Natural killer cell (primary cell): ENCODE data around the gene ATP8B2. TPM values are rescaled to one million over a fixed set of nuclear protein-coding genes. Genes with fewer than 3 reads are reported as not detected.
A peak's percentile ranks its signal among the peaks of the same experiment; 100 is the strongest.
"Not testable (repeated sequence)": the region's sequence is repeated elsewhere in the genome, so short reads cannot be mapped to it uniquely, and the experiment has no call there.

ENCODE experiments used
- ATAC-seq, 3 donors: fragments of 150-1000 bp in 2 of 3; fragments of 200-7000 bp in 1 of 3; cut with Tn5 transposase; 1 replicate in 1 of 3; 2 replicates in 2 of 3; pipeline ENCODE4 v1.10.0; 2021; ENCODE audit warnings: mild to moderate bottlenecking in 2 of 3, moderate library complexity in 2 of 3
- DNase-seq, 2 donors: peaks; one replicate each; pipeline versions ENCODE4 v3.0.0 to v3.0.0-alpha.2; 2013 to 2021; ENCODE audit warnings: mixed read lengths in 1 of 2
- H3K27ac ChIP-seq: one replicate; pipeline ENCODE4 v1.5.1; 2013; ENCODE audit warnings: mild to moderate bottlenecking, low read length
- H3K27me3 ChIP-seq: one replicate; pipeline ENCODE4 v1.6.1; 2013; ENCODE audit warnings: low read length; ENCODE audit not compliant: control insufficient read depth, insufficient read depth
- H3K36me3 ChIP-seq: one replicate; pipeline ENCODE4 v1.6.1; 2013; ENCODE audit warnings: low read length; ENCODE audit not compliant: control insufficient read depth, insufficient read depth
- H3K4me1 ChIP-seq: one replicate; pipeline ENCODE4 v1.6.1; 2013; ENCODE audit warnings: low read length; ENCODE audit not compliant: control insufficient read depth, insufficient read depth
- H3K4me3 ChIP-seq: one replicate; pipeline ENCODE4 v1.5.1; 2013; ENCODE audit warnings: low read length
- H3K9me3 ChIP-seq: one replicate; pipeline ENCODE4 v1.6.1; 2013; ENCODE audit warnings: low read length; ENCODE audit not compliant: control insufficient read depth, insufficient read depth
- H3K27ac Mint-ChIP-seq, 2 donors: one replicate each; pipeline ENCODE4 v1.8.0; 2022; ENCODE audit warnings: mild to moderate bottlenecking in 2 of 2, mixed read lengths in 2 of 2, moderate library complexity in 1 of 2
- H3K27me3 Mint-ChIP-seq, 2 donors: one replicate each; pipeline ENCODE4 v1.8.0; 2022; ENCODE audit warnings: low read depth in 2 of 2, mixed read lengths in 2 of 2
- H3K36me3 Mint-ChIP-seq: one replicate; pipeline ENCODE4 v1.8.0; 2022; ENCODE audit warnings: mixed read lengths
- H3K4me1 Mint-ChIP-seq, 2 donors: one replicate each; pipeline ENCODE4 v1.8.0; 2022; ENCODE audit warnings: mixed read lengths in 2 of 2
- H3K4me3 Mint-ChIP-seq: one replicate; pipeline ENCODE4 v1.8.0; 2022; ENCODE audit warnings: mild to moderate bottlenecking, moderate library complexity, mixed read lengths
- H3K9me3 Mint-ChIP-seq, 2 donors: one replicate each; pipeline ENCODE4 v1.8.0; 2022; ENCODE audit warnings: mixed read lengths in 2 of 2
- WGBS: methylation state at CpG from one replicate; pipeline ENCODE4 v1.1.7; 2013; ENCODE audit warnings: missing lambda C conversion rate; ENCODE audit not compliant: insufficient coverage; 5-methylcytosine and 5-hydroxymethylcytosine counted together
- intact Hi-C: fragments of 100-400 bp; cut with micrococcal nuclease; formaldehyde crosslinking; loops from one replicate; pipeline ENCODE4 v1.14.2; 2022
- total RNA-seq, 4 donors: library from RNA; stranded (reverse); fragments of 120-200 nt in 1 of 4; gene quantifications; one replicate each; pipeline versions ENCODE4 v1.2.3 to v1.2.4, GENCODE V29; 2013 to 2022
- TF ChIP-seq, protein P1 (sequence below): fragments of 200-600 bp; IDR thresholded peaks from one replicate; pipeline ENCODE4 v1.8.0; 2022; ENCODE audit warnings: antibody characterized with exemption

The ATP8B2 gene, protein sequence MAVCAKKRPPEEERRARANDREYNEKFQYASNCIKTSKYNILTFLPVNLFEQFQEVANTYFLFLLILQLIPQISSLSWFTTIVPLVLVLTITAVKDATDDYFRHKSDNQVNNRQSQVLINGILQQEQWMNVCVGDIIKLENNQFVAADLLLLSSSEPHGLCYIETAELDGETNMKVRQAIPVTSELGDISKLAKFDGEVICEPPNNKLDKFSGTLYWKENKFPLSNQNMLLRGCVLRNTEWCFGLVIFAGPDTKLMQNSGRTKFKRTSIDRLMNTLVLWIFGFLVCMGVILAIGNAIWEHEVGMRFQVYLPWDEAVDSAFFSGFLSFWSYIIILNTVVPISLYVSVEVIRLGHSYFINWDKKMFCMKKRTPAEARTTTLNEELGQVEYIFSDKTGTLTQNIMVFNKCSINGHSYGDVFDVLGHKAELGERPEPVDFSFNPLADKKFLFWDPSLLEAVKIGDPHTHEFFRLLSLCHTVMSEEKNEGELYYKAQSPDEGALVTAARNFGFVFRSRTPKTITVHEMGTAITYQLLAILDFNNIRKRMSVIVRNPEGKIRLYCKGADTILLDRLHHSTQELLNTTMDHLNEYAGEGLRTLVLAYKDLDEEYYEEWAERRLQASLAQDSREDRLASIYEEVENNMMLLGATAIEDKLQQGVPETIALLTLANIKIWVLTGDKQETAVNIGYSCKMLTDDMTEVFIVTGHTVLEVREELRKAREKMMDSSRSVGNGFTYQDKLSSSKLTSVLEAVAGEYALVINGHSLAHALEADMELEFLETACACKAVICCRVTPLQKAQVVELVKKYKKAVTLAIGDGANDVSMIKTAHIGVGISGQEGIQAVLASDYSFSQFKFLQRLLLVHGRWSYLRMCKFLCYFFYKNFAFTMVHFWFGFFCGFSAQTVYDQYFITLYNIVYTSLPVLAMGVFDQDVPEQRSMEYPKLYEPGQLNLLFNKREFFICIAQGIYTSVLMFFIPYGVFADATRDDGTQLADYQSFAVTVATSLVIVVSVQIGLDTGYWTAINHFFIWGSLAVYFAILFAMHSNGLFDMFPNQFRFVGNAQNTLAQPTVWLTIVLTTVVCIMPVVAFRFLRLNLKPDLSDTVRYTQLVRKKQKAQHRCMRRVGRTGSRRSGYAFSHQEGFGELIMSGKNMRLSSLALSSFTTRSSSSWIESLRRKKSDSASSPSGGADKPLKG
- 10 to 100 TPM; 47.8 to 67.5 (median 59.3) TPM for total RNA-seq
- 58.7 TPM for total RNA-seq (2013)

DNA sequence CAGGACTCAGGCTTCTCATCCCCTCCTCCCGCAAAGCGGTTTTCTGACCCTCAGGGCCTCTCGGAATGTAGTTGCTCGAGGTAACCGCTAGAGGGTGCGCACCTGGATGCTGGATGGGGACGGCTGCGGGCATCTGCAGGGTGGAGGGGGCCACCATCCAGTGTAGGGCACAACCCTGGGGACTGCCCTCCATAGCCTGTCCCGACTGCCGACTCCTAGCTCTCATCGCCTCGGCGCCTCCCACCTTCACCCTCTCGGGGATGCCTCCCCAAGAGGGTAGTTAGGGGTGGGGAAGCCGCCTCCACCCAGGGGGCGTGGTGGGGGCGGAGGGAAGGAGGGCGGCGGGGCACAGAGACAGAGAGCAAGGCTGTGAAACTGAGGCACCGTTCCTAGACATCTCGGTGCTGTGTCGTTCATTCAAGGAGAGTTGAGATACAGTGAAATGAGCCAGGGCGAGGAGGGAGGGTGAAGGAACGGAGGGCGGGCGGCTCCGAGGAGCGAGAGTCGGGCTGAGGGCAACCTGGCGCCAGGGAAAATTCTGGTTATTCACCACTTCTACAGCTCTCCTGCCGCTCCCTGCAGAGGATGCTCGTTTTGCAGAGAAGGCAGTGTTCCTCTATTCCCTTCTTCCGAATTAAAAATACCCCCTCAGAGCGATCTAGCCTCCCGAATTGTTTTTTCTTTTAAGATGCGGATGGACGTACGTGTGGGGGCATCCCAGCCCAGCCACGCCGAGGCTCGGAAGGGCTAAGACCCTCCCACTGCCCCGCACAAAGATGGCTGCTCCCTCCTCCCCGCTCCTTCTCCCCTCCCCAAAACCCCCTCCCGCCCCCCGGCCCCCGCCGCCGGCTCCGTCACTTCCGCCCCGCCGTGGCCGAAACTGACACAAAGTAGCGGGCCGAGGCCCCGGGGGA is at the start of gene ATP8B2:
Gene ATP8B2, plus strand, starts transcription at position 857 of the 914 bp plus-strand sequence. CDS start 2,617 bp downstream, outside the sequence.
- Histone ChIP-seq H3K4me1 (peaks cover 48% of the 10 kb centered on the region), H3K27ac (peak within 1 kb of the TSS; percentile 63), H3K4me3 (peak within 1 kb of the TSS; percentile 90), H3K27me3 (no peaks in the 10 kb centered on the region), H3K9me3 (no peaks in the 10 kb centered on the region), H3K36me3 (no peaks in the 10 kb centered on the region)
- DNase-seq (peak; percentile 72 to 90), ATAC-seq (peak; percentile 65 to 82 (median 66))
- Mint-ChIP-seq H3K36me3 (no peaks in the 10 kb centered on the region), H3K27me3 (peaks cover 7 to 8% of the 10 kb centered on the region in 2 donors), H3K9me3 (no peaks in the 10 kb centered on the region), H3K27ac (peak within 1 kb of the TSS; percentile 83 to 91), H3K4me3 (peak within 1 kb of the TSS; percentile 95), H3K4me1 (peaks cover 30 to 49% of the 10 kb centered on the region in 2 donors)
- TF ChIP-seq, protein P1, sequence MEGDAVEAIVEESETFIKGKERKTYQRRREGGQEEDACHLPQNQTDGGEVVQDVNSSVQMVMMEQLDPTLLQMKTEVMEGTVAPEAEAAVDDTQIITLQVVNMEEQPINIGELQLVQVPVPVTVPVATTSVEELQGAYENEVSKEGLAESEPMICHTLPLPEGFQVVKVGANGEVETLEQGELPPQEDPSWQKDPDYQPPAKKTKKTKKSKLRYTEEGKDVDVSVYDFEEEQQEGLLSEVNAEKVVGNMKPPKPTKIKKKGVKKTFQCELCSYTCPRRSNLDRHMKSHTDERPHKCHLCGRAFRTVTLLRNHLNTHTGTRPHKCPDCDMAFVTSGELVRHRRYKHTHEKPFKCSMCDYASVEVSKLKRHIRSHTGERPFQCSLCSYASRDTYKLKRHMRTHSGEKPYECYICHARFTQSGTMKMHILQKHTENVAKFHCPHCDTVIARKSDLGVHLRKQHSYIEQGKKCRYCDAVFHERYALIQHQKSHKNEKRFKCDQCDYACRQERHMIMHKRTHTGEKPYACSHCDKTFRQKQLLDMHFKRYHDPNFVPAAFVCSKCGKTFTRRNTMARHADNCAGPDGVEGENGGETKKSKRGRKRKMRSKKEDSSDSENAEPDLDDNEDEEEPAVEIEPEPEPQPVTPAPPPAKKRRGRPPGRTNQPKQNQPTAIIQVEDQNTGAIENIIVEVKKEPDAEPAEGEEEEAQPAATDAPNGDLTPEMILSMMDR = peak; percentile 94
- WGBS = 0% methylated on average over 53 of the region's 56 CpGs
- intact Hi-C loops = loop anchor here (1.0 kb wide), 1 partner anchor 10 kb away; no protein-coding TSS in a partner anchor

DNA sequence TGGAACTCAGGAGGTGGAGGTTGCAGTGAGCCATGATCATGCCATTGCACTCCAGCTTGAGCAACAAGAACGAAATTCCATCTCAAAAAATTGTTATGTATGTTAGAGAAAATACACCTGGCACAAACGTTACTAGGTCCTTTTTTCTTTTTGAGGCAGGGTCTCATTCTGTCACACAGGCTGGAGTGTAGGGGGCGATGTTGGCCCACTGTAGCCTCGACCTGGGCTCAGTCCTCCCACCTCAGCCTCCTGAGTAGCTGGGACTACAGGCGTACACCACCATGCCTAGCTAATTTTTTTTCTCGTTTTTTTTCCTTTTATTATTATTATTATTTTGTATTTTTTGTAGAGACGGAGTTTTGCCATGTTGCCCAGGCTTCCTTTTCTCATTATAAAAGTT is 48.5 kb upstream of the ATP8B2 start:
- Mint-ChIP-seq H3K4me3 (no peak overlapping the region), H3K4me1 (peaks cover 19 to 20% of the 10 kb centered on the region in 2 donors), H3K27me3 (no peaks in the 10 kb centered on the region), H3K9me3 (no peaks in the 10 kb centered on the region), H3K36me3 (no peaks in the 10 kb centered on the region), H3K27ac (no peak overlapping the region)
- no peaks in the 10 kb centered on the region for H3K9me3 ChIP-seq
- peak in 1 of 2 donors; percentile 59 for DNase-seq
- H3K27me3 ChIP-seq = no peaks in the 10 kb centered on the region
- H3K27ac ChIP-seq = no peak overlapping the region
- H3K36me3 ChIP-seq = peaks cover 10% of the 10 kb centered on the region
- TF ChIP-seq, protein P1 = peak; percentile 10
- H3K4me1 ChIP-seq = peaks cover 12% of the 10 kb centered on the region
- no peak overlapping the region for H3K4me3 ChIP-seq
- 90% methylated on average over 4 of the region's 7 CpGs for WGBS
- ATAC-seq = no peak
- intact Hi-C loops = no loop called here

DNA sequence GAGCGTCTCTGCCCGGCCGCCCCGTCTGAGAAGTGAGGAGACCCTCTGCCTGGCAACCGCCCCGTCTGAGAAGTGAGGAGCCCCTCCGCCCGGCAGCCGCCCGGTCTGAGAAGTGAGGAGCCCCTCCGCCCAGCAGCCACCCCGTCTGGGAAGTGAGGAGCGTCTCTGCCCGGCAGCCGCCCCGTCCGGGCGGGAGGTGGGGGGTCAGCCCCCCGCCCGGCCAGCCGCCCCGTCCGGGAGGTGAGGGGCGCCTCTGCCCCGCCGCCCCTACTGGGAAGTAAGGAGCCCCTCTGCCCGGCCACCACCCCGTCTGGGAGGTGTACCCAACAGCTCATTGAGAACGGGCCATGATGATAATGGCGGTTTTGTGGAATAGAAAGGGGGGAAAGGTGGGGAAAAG is 37.7 kb upstream of the ATP8B2 start:
- ATAC-seq, H3K4me1 Mint-ChIP-seq, DNase-seq, H3K9me3 Mint-ChIP-seq, H3K4me1 ChIP-seq, H3K27ac ChIP-seq, H3K4me3 Mint-ChIP-seq, H3K36me3 ChIP-seq, H3K9me3 ChIP-seq, H3K4me3 ChIP-seq, H3K27me3 ChIP-seq, H3K27ac Mint-ChIP-seq, H3K36me3 Mint-ChIP-seq, intact Hi-C loops: not testable (repeated sequence)
- WGBS = 94% methylated on average over 11 of the region's 30 CpGs
- H3K27me3 Mint-ChIP-seq = peaks cover 10 to 12% of the 10 kb centered on the region in 2 donors
